ENCODE results near the gene CRYM.

CRYM gene

GRCh38 chr16:21244518-21245215, 33.4 kb downstream of the CRYM start:
- Mint-ChIP-seq H3K4me1 (ENCODE audit: low read depth) (no peaks in the 10 kb centered on the region), H3K27me3 (ENCODE audit: low read depth) (peaks cover 10% of the 10 kb centered on the region), H3K27ac (no peak overlapping the region)

GRCh38 chr16:21242756-21243155, 35.3 kb downstream of the CRYM start:
- H3K27me3 Mint-ChIP-seq (ENCODE audit: low read depth), result peaks cover 10% of the 10 kb centered on the region
- no peak overlapping the region for H3K27ac Mint-ChIP-seq
- H3K36me3 Mint-ChIP-seq (ENCODE audit: low read depth), result no peaks in the 10 kb centered on the region
- H3K4me1 Mint-ChIP-seq (ENCODE audit: low read depth), result no peaks in the 10 kb centered on the region
- H3K4me3 Mint-ChIP-seq, result no peak overlapping the region
- H3K9me3 Mint-ChIP-seq, result no peaks in the 10 kb centered on the region

More at GRCh38 chr16:21244518-21245215, 33.4 kb downstream of the CRYM start:
- no peaks in the 10 kb centered on the region for H3K9me3 Mint-ChIP-seq
- no peak overlapping the region for H3K4me3 Mint-ChIP-seq
- H3K36me3 Mint-ChIP-seq (ENCODE audit: low read depth), result no peaks in the 10 kb centered on the region

- Mint-ChIP-seq H3K27ac (no peak overlapping the region), H3K4me3 (no peak overlapping the region), H3K27me3 (ENCODE audit: low read depth) (peaks cover 7% of the 10 kb centered on the region), H3K9me3 (no peaks in the 10 kb centered on the region), H3K4me1 (ENCODE audit: low read depth) (no peaks in the 10 kb centered on the region), H3K36me3 (ENCODE audit: low read depth) (no peaks in the 10 kb centered on the region)
These were observed 38.4 kb downstream of the CRYM start for GRCh38 chr16:21239646-21240045.

GRCh38 chr16:21236831-21237230, 41.3 kb downstream of the CRYM start:
- Mint-ChIP-seq H3K36me3 (ENCODE audit: low read depth) (no peaks in the 10 kb centered on the region), H3K9me3 (no peaks in the 10 kb centered on the region), H3K27me3 (ENCODE audit: low read depth) (peaks cover 9% of the 10 kb centered on the region), H3K4me1 (ENCODE audit: low read depth) (no peaks in the 10 kb centered on the region), H3K27ac (no peak overlapping the region), H3K4me3 (no peak overlapping the region)

GRCh38 chr16:21235199-21235585, 42.9 kb downstream of the CRYM start:
- Mint-ChIP-seq H3K27me3 (ENCODE audit: low read depth) (peaks cover 20% of the 10 kb centered on the region), H3K36me3 (ENCODE audit: low read depth) (no peaks in the 10 kb centered on the region)

GRCh38 chr16:21233521-21234150, 44.5 kb downstream of the CRYM start, which contains the start of gene ANKS4B:
Gene ANKS4B (plus strand): TSS chr16:21233699. CDS start chr16:21233738, 39 bp downstream.
- H3K27me3 Mint-ChIP-seq (ENCODE audit: low read depth), result peaks cover 20% of the 10 kb centered on the region
- H3K4me3 Mint-ChIP-seq, result no peak within 1 kb of the TSS
- no peaks in the 10 kb centered on the region for H3K36me3 Mint-ChIP-seq (ENCODE audit: low read depth)
- no peaks in the 10 kb centered on the region for H3K4me1 Mint-ChIP-seq (ENCODE audit: low read depth)
- H3K27ac Mint-ChIP-seq, result no peak within 1 kb of the TSS
- H3K9me3 Mint-ChIP-seq, result no peaks in the 10 kb centered on the region

More at GRCh38 chr16:21235199-21235585, 42.9 kb downstream of the CRYM start:
- H3K27ac Mint-ChIP-seq, result no peak overlapping the region
- H3K4me1 Mint-ChIP-seq (ENCODE audit: low read depth), result no peaks in the 10 kb centered on the region
- no peak overlapping the region for H3K4me3 Mint-ChIP-seq
- no peaks in the 10 kb centered on the region for H3K9me3 Mint-ChIP-seq

GRCh38 chr16:21233045-21233520, 45.0 kb downstream of the CRYM start:
- Mint-ChIP-seq H3K4me1 (ENCODE audit: low read depth) (no peaks in the 10 kb centered on the region), H3K27ac (no peak overlapping the region), H3K4me3 (no peak overlapping the region), H3K27me3 (ENCODE audit: low read depth) (peaks cover 24% of the 10 kb centered on the region), H3K36me3 (ENCODE audit: low read depth) (no peaks in the 10 kb centered on the region), H3K9me3 (no peaks in the 10 kb centered on the region)

GRCh38 chr16:21228361-21228872, 49.7 kb downstream of the CRYM start:
- Mint-ChIP-seq H3K36me3 (ENCODE audit: low read depth) (no peaks in the 10 kb centered on the region), H3K4me3 (no peak overlapping the region), H3K9me3 (no peaks in the 10 kb centered on the region), H3K4me1 (ENCODE audit: low read depth) (peaks cover 3% of the 10 kb centered on the region), H3K27me3 (ENCODE audit: low read depth) (peaks cover 49% of the 10 kb centered on the region), H3K27ac (no peak overlapping the region)

- Mint-ChIP-seq H3K9me3 (no peaks in the 10 kb centered on the region), H3K4me3 (no peak overlapping the region), H3K27ac (no peak overlapping the region), H3K4me1 (ENCODE audit: low read depth) (peaks cover 3% of the 10 kb centered on the region), H3K27me3 (ENCODE audit: low read depth) (peaks cover 52% of the 10 kb centered on the region), H3K36me3 (ENCODE audit: low read depth) (no peaks in the 10 kb centered on the region)
These were observed 50.2 kb downstream of the CRYM start for GRCh38 chr16:21227866-21228265.

GRCh38 chr16:21226749-21227148, 51.3 kb downstream of the CRYM start:
- Mint-ChIP-seq H3K4me3 (no peak overlapping the region), H3K27ac (no peak overlapping the region), H3K36me3 (ENCODE audit: low read depth) (no peaks in the 10 kb centered on the region), H3K9me3 (no peaks in the 10 kb centered on the region), H3K27me3 (ENCODE audit: low read depth) (peaks cover 54% of the 10 kb centered on the region), H3K4me1 (ENCODE audit: low read depth) (peaks cover 3% of the 10 kb centered on the region)

- Mint-ChIP-seq H3K4me1 (ENCODE audit: low read depth) (peaks cover 3% of the 10 kb centered on the region), H3K4me3 (no peak overlapping the region), H3K27me3 (ENCODE audit: low read depth) (peaks cover 57% of the 10 kb centered on the region), H3K9me3 (no peaks in the 10 kb centered on the region), H3K36me3 (ENCODE audit: low read depth) (no peaks in the 10 kb centered on the region), H3K27ac (no peak overlapping the region)
These were observed 53.3 kb downstream of the CRYM start for GRCh38 chr16:21224800-21225199.

GRCh38 chr16:21223787-21224186, 54.3 kb downstream of the CRYM start:
- H3K9me3 Mint-ChIP-seq, result no peaks in the 10 kb centered on the region
- H3K27me3 Mint-ChIP-seq (ENCODE audit: low read depth), result peaks cover 57% of the 10 kb centered on the region
- peaks cover 3% of the 10 kb centered on the region for H3K4me1 Mint-ChIP-seq (ENCODE audit: low read depth)
- H3K4me3 Mint-ChIP-seq, result no peak overlapping the region
- H3K36me3 Mint-ChIP-seq (ENCODE audit: low read depth), result no peaks in the 10 kb centered on the region
- H3K27ac Mint-ChIP-seq, result no peak overlapping the region

- no peak overlapping the region for H3K27ac Mint-ChIP-seq
- peaks cover 3% of the 10 kb centered on the region for H3K4me1 Mint-ChIP-seq (ENCODE audit: low read depth)
- H3K36me3 Mint-ChIP-seq (ENCODE audit: low read depth), result no peaks in the 10 kb centered on the region
- H3K9me3 Mint-ChIP-seq, result no peaks in the 10 kb centered on the region
- no peak overlapping the region for H3K4me3 Mint-ChIP-seq
- peaks cover 49% of the 10 kb centered on the region for H3K27me3 Mint-ChIP-seq (ENCODE audit: low read depth)
These were observed 55.4 kb downstream of the CRYM start for GRCh38 chr16:21222495-21223337.

- Mint-ChIP-seq H3K36me3 (ENCODE audit: low read depth) (no peaks in the 10 kb centered on the region), H3K4me1 (ENCODE audit: low read depth) (no peaks in the 10 kb centered on the region), H3K27ac (no peak overlapping the region), H3K9me3 (no peaks in the 10 kb centered on the region), H3K27me3 (ENCODE audit: low read depth) (peaks cover 36% of the 10 kb centered on the region), H3K4me3 (no peak overlapping the region)
These were observed 58.5 kb downstream of the CRYM start for GRCh38 chr16:21219551-21219950.
